ENCODE results near the gene SLC5A2.
A peak's percentile ranks its signal among the peaks of the same experiment; 100 is the strongest.

Gene SLC5A2

GRCh38 chr16:31460582-31461002 lies 22.3 kb upstream of the SLC5A2 start:
- peak; percentile 63 for DNase-seq

GRCh38 chr16:31461201-31461920 lies 21.6 kb upstream of the SLC5A2 start:
- no peak for DNase-seq

GRCh38 chr16:31461921-31462804 lies 20.8 kb upstream of the SLC5A2 start:
- no peak for DNase-seq

- no peak for DNase-seq
These were observed 18.6 kb upstream of the SLC5A2 start for GRCh38 chr16:31464348-31464769.

- no peak for DNase-seq
These were observed 18.1 kb upstream of the SLC5A2 start for GRCh38 chr16:31464781-31465260.

GRCh38 chr16:31465788-31466370 lies 17.0 kb upstream of the SLC5A2 start:
- DNase-seq, result no peak

GRCh38 chr16:31466381-31466841 lies 16.5 kb upstream of the SLC5A2 start:
- no peak for DNase-seq

GRCh38 chr16:31467151-31467773 lies 15.7 kb upstream of the SLC5A2 start:
- peak; percentile 29 for DNase-seq

GRCh38 chr16:31467858-31468257 lies 15.1 kb upstream of the SLC5A2 start:
- DNase-seq, result no peak

- no peak for DNase-seq
These were observed 12.3 kb upstream of the SLC5A2 start for GRCh38 chr16:31470615-31471014.

- DNase-seq, result no peak
These were observed 11.6 kb upstream of the SLC5A2 start for GRCh38 chr16:31471241-31471874.

GRCh38 chr16:31471875-31472708 lies 10.8 kb upstream of the SLC5A2 start, which contains the start of gene TGFB1I1:
Gene TGFB1I1 (plus strand): TSS chr16:31472152. CDS start chr16:31472189, 37 bp downstream.
- DNase-seq, result no peak

- DNase-seq, result peak; percentile 61
These were observed 10.2 kb upstream of the SLC5A2 start for GRCh38 chr16:31472709-31473203.

- no peak for DNase-seq
These were observed 9.5 kb upstream of the SLC5A2 start for GRCh38 chr16:31473264-31473984.

- DNase-seq, result no peak
These were observed 8.7 kb upstream of the SLC5A2 start for GRCh38 chr16:31474173-31474714.

- no peak for DNase-seq
These were observed 7.9 kb upstream of the SLC5A2 start for GRCh38 chr16:31474773-31475738.

- peak; percentile 34 for DNase-seq
These were observed 7.0 kb upstream of the SLC5A2 start for GRCh38 chr16:31475946-31476302.

- peak; percentile 92 for DNase-seq
These were observed 6.4 kb upstream of the SLC5A2 start for GRCh38 chr16:31476303-31477219.
